NT2/D1 (cell line): ENCODE data around the gene GOLGA1.
"Not testable (repeated sequence)": the region's sequence is repeated elsewhere in the genome, so short reads cannot be mapped to it uniquely, and the experiment has no call there.

ENCODE experiments used
- DNase-seq: peaks from one replicate; pipeline ENCODE4 v3.0.0-alpha.2; 2011; ENCODE audit warnings: low read depth, low spot score
- H3K27me3 ChIP-seq: 2 replicates; pipeline ENCODE4 v1.6.0; 2011; ENCODE audit warnings: mild to moderate bottlenecking; ENCODE audit not compliant: insufficient read length, insufficient read depth
- H3K36me3 ChIP-seq: 2 replicates; pipeline ENCODE4 v1.6.1; 2011; ENCODE audit warnings: mild to moderate bottlenecking, low read length, mixed read lengths; ENCODE audit not compliant: insufficient read depth, insufficient read length
- H3K4me1 ChIP-seq: 2 replicates; pipeline ENCODE4 v1.5.1; 2011; ENCODE audit not compliant: insufficient read depth, insufficient read length
- H3K4me3 ChIP-seq: 2 replicates; pipeline ENCODE4 v1.5.1; 2011; ENCODE audit warnings: low read depth; ENCODE audit not compliant: insufficient read length
- H3K9ac ChIP-seq: 2 replicates; pipeline ENCODE4 v1.6.0; 2011; ENCODE audit warnings: low read depth; ENCODE audit not compliant: insufficient read length
- H3K9me3 ChIP-seq: 2 replicates; pipeline ENCODE4 v1.5.1; 2011; ENCODE audit warnings: mild to moderate bottlenecking, low read length; ENCODE audit not compliant: insufficient read depth
- SUZ12 ChIP-seq: IDR thresholded peaks from 2 replicates; pipeline ENCODE4 v1.6.1; 2011; ENCODE audit not compliant: insufficient read length, insufficient read depth; ENCODE audit errors: extremely low read depth
- YY1 ChIP-seq: IDR thresholded peaks from 2 replicates; pipeline ENCODE4 v1.6.1; 2011; ENCODE audit not compliant: insufficient read length, insufficient read depth
- ZNF274 ChIP-seq: IDR thresholded peaks from 2 replicates; pipeline ENCODE4 v1.6.1; 2011; ENCODE audit warnings: mild to moderate bottlenecking, low read depth, low read length

The GOLGA1 gene

DNA sequence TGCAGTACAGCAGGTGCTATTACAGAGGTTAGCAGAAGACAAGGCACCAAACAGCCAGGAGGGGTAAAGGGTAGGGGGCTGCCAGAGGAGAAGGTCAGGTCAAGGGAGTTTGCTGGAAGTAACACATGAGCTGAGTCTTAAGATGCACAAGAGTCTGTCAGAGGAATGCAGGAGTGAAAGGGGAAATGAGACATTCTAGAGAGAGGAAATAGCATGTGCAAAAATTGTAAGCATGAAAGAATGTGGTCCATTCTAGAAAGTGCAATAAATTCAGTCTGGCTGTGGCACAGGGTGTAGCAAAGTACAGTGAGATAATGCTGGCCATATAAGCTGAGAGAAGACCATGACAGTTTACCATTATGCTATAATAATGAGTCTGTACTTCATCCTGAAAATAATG, 6.6 kb downstream of the GOLGA1 start:
- Histone ChIP-seq H3K36me3 (peaks cover 15% of the 10 kb centered on the region), H3K4me3 (no peak overlapping the region), H3K9ac (no peak overlapping the region), H3K4me1 (no peaks in the 10 kb centered on the region), H3K9me3 (no peaks in the 10 kb centered on the region), H3K27me3 (no peaks in the 10 kb centered on the region)
- no peak for TF ChIP-seq ZNF274
- no peak for DNase-seq

DNA sequence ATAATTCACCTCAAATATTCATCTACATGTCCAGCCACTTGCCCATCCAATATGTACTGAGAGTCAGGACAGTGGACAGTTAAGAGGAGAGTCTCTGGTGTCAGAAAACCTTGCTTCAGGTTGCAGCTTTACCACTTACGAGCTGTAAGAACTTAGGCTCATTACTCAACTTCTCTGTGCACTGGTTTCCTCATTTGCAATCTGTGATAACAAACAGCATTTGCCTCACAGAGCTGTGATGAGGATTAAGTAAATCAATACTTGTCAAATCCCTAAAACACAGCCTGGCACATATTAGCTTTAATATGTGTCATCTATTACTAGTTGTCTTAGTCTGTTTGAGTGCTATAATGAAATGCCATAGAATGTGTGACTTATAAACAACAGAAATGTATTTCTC, 8.6 kb downstream of the GOLGA1 start:
- peaks cover 18% of the 10 kb centered on the region for H3K36me3 ChIP-seq
- DNase-seq: no peak

DNA sequence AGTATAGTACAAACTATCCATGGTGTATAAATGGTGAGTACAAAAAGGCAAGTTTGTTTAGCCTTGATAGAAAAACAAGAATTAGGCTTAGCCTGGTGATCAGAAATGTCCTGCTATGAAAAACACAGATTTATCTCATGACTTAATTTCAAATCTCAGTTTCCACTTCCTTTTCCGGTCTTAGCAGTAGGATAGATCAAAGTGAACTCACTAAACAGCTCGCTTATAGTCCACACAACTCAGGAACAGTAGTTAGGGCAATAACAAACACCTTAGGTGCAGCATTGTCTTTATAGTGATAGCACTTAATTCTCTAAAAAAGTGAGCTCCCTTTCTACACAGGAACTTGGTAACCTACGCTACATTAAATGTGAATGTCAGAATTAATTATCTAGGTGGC, 11.4 kb downstream of the GOLGA1 start:
- Histone ChIP-seq H3K36me3 (peaks cover 18% of the 10 kb centered on the region), H3K9me3 (no peaks in the 10 kb centered on the region), H3K4me1 (no peaks in the 10 kb centered on the region), H3K9ac (no peak overlapping the region), H3K4me3 (no peak overlapping the region), H3K27me3 (no peaks in the 10 kb centered on the region)
- TF ChIP-seq YY1 (no peak), ZNF274 (no peak), SUZ12 (no peak)
- DNase-seq: no peak

More for the DNA sequence above, 8.6 kb downstream of the GOLGA1 start:
- H3K4me3 ChIP-seq: no peak overlapping the region
- no peak for TF ChIP-seq ZNF274
- TF ChIP-seq SUZ12: no peak
- TF ChIP-seq YY1: no peak
- no peaks in the 10 kb centered on the region for H3K27me3 ChIP-seq
- H3K9me3 ChIP-seq: no peaks in the 10 kb centered on the region
- H3K4me1 ChIP-seq: no peaks in the 10 kb centered on the region
- H3K9ac ChIP-seq: no peak overlapping the region

DNA sequence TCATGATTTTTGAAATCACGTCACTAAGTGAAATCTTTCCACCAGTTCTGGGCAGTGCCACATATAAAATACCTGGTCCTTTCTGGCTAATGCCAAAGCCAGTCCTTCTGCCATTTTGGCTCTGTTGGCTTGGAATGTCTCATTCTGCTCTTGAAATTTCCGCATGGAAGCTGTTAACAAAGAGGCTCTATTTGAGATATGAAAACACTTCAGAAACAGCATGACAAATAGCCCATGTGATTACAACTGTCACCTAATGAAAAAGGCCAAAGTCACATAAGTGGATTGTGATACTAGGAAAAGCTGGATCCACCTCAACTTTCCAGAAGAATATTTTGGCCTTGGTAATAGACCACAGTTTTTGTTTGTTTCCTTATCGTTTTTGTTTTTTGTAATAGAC, 12.8 kb downstream of the GOLGA1 start:
- no peaks in the 10 kb centered on the region for H3K27me3 ChIP-seq
- no peak for TF ChIP-seq ZNF274
- TF ChIP-seq SUZ12: no peak
- TF ChIP-seq YY1: no peak
- no peaks in the 10 kb centered on the region for H3K4me1 ChIP-seq
- H3K4me3 ChIP-seq: no peak overlapping the region
- H3K36me3 ChIP-seq: peaks cover 16% of the 10 kb centered on the region
- no peak for DNase-seq
- no peak overlapping the region for H3K9ac ChIP-seq
- H3K9me3 ChIP-seq: no peaks in the 10 kb centered on the region

DNA sequence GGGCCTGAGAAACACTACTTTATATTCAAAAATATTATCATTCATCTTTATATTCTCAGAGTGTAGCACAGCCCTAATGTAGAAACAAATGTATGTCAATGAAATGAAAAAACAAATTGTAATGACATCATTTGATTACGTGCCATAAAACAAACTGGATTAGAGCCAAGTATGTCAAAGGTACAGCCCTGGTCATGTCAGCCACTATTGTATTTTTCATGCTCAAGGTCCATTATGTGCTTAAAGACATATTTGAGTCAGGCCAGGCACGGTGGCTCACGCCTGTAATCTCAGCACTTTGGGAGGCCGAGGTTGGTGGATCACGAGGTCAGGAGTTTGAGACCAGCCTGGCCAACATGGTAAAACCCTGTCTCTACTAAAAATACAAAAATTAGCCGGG, 20.5 kb downstream of the GOLGA1 start:
- H3K4me3 ChIP-seq, H3K9me3 ChIP-seq, H3K4me1 ChIP-seq, DNase-seq, H3K27me3 ChIP-seq, H3K9ac ChIP-seq: not testable (repeated sequence)
- peaks cover 16% of the 10 kb centered on the region for H3K36me3 ChIP-seq

DNA sequence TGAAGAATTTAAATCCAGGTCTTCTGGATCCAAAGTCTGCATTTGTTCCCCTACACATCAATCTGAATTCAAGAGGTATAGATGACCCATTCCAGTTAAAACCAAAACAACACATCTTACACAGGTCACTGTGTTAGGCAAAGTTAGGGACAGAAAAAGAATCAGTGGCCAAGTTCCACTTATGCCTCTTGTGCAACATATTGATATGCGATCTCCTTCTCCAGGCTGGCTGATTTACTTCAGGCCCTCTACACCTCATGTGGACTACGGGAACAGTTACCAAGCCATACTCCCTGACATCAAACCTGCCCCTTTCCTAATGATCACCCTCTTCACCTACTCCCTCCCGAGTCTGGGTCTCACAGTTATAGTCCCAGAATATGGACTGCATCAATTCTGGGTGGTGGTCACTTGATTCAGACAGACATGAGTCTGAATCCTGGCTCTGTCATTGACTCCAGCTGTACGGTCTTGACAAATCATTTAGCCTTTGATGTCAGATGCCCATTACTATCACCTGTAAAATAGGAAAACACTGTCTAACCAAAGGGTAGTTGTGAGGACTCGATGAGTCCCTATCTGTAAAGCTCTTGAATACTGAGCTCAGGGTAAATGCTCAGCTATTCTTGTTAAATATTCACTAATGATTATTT, 26.0 kb downstream of the GOLGA1 start:
- Histone ChIP-seq H3K9ac (no peak overlapping the region), H3K9me3 (no peaks in the 10 kb centered on the region), H3K27me3 (no peaks in the 10 kb centered on the region), H3K36me3 (peaks cover 3% of the 10 kb centered on the region), H3K4me3 (no peak overlapping the region), H3K4me1 (no peaks in the 10 kb centered on the region)
- DNase-seq: no peak
- TF ChIP-seq ZNF274 (no peak), YY1 (no peak)

DNA sequence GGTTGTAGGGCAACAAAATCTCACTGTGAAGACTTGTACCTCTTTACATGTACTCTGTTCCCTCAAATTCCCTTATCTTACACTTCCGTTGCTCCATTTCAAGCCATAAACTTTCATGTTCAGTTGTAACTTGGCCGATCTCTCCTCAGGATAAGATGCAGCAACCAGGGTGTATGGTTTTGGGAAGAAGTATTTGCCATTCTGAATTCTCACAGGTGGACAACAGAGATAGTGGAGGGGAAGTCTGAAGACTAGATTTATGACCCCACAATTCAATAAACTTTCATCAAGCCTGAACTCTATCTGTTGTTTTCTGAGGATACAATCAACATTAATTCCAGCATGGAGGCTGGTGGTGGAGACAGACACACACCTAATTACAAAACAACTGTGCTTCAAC, 27.5 kb downstream of the GOLGA1 start:
- H3K36me3 ChIP-seq: peaks cover 5% of the 10 kb centered on the region
- H3K4me1 ChIP-seq: no peaks in the 10 kb centered on the region
- no peak overlapping the region for H3K4me3 ChIP-seq
- H3K9me3 ChIP-seq: no peaks in the 10 kb centered on the region
- no peaks in the 10 kb centered on the region for H3K27me3 ChIP-seq
- no peak overlapping the region for H3K9ac ChIP-seq
- TF ChIP-seq ZNF274 (no peak), SUZ12 (no peak), YY1 (no peak)
- DNase-seq: no peak

DNA sequence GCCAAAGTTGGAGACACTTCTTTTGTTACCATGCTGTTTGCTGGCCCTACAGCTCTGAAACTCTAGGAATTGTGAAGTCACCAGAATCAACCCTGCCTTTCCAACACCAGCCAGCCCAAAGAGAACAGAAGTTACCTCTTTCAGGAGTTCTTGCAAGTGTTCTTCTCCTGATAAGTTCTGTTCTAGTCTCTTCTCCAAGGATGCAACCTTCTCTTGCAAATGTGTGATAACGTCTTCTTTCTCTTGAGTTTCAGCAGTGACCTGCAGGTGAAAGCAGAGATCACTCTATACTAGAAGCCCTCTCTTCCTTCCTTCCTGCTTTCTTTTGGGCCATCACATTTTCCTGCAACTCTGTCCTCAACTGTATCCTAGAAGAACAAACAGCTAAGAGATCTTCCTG, 29.1 kb downstream of the GOLGA1 start:
- peaks cover 5% of the 10 kb centered on the region for H3K36me3 ChIP-seq
- H3K9ac ChIP-seq: no peak overlapping the region
- H3K9me3 ChIP-seq: no peaks in the 10 kb centered on the region
- H3K4me3 ChIP-seq: no peak overlapping the region
- H3K4me1 ChIP-seq: no peaks in the 10 kb centered on the region
- H3K27me3 ChIP-seq: no peaks in the 10 kb centered on the region
- TF ChIP-seq YY1 (no peak), ZNF274 (no peak), SUZ12 (no peak)
- no peak for DNase-seq
